GM12878 (cell line): ENCODE data around the gene TMX3.

Source experiments
- EED ChIP-seq: sonication (generic); IDR thresholded peaks from 2 replicates; pipeline ENCODE4 v1.6.1; 2016; ENCODE audit warnings: antibody characterized with exemption, low read depth
- MTA3 ChIP-seq: IDR thresholded peaks from 2 replicates; pipeline ENCODE4 v1.6.1; 2012; ENCODE audit warnings: low read length, inconsistent platforms, borderline replicate concordance
- MYB ChIP-seq: fragments of 150-350 bp; IDR thresholded peaks from 2 replicates; pipeline ENCODE4 v1.6.1; 2014; ENCODE audit warnings: mild to moderate bottlenecking, low read depth, low read length, borderline replicate concordance
- NR2C1 ChIP-seq: fragments of 450-650 bp; IDR thresholded peaks from 2 replicates; pipeline ENCODE4 v1.6.1; 2017; ENCODE audit warnings: antibody characterized with exemption, mild to moderate bottlenecking, moderate library complexity
- POLR2AphosphoS2 ChIP-seq: IDR thresholded peaks from 2 replicates; pipeline ENCODE4 v1.6.1; 2011; ENCODE audit warnings: low read depth, mild to moderate bottlenecking, low read length, improper control_type of control experiment, moderate library complexity
- POLR2AphosphoS5 ChIP-seq: IDR thresholded peaks from 2 replicates; pipeline ENCODE4 v1.6.1; 2011; ENCODE audit warnings: mild to moderate bottlenecking, low read length, inconsistent platforms
- SIN3A ChIP-seq: IDR thresholded peaks from 2 replicates; pipeline ENCODE4 v1.6.1; 2012; ENCODE audit warnings: low read depth, low read length, improper control_type of control experiment
- SMAD1 ChIP-seq: fragments of 450-650 bp; IDR thresholded peaks from 2 replicates; pipeline ENCODE4 v1.6.1; 2018; ENCODE audit warnings: mild to moderate bottlenecking, low read depth; ENCODE audit not compliant: partially characterized antibody
- TF ChIP-seq, protein P1 (sequence below), 3 experiments: IDR thresholded peaks in 2 of 3; conservative IDR thresholded peaks in 1 of 3; 2 replicates each; pipeline ENCODE4 v1.5.1; 2011; ENCODE audit warnings: low read depth in 3 of 3, low read length in 3 of 3, mild to moderate bottlenecking in 3 of 3, control low read depth in 2 of 3, moderate library complexity in 2 of 3, inconsistent platforms in 1 of 3, mixed read lengths in 1 of 3; ENCODE audit not compliant: control insufficient read depth in 2 of 3, insufficient read depth in 1 of 3; ENCODE audit errors: extremely low read depth in 1 of 3
- TF ChIP-seq, protein P2 (sequence below): IDR thresholded peaks from 2 replicates; pipeline ENCODE4 v1.6.1; 2011; ENCODE audit warnings: low read depth, low read length, improper control_type of control experiment, borderline replicate concordance
- TF ChIP-seq, protein P3 (sequence below): IDR thresholded peaks from 2 replicates; pipeline ENCODE4 v1.6.1; 2011; ENCODE audit warnings: borderline replicate concordance, low read depth, mild to moderate bottlenecking, moderate library complexity, mixed read lengths, low read length; ENCODE audit not compliant: insufficient read depth; ENCODE audit errors: extremely low read length

DNA sequence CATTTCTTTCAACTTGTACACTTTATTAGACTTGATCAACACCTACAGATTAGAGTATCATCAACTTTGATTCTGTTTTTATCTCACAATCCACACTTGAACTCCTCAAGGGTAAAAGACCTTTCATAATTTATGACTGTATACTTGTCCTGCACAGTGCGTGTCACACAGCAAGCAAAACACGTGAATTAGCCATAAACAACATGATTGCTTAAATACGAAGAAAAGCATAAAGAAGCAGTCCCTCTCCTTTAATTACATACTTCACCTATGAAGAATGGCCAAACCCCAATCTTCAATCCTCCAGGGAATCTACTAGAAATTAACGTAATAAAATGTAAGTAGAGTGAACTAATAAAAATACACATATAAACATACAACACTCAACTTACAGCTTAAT lies 13.6 kb downstream of the TMX3 start:
- TF ChIP-seq SMAD1, result no peak
- TF ChIP-seq, protein P1, sequence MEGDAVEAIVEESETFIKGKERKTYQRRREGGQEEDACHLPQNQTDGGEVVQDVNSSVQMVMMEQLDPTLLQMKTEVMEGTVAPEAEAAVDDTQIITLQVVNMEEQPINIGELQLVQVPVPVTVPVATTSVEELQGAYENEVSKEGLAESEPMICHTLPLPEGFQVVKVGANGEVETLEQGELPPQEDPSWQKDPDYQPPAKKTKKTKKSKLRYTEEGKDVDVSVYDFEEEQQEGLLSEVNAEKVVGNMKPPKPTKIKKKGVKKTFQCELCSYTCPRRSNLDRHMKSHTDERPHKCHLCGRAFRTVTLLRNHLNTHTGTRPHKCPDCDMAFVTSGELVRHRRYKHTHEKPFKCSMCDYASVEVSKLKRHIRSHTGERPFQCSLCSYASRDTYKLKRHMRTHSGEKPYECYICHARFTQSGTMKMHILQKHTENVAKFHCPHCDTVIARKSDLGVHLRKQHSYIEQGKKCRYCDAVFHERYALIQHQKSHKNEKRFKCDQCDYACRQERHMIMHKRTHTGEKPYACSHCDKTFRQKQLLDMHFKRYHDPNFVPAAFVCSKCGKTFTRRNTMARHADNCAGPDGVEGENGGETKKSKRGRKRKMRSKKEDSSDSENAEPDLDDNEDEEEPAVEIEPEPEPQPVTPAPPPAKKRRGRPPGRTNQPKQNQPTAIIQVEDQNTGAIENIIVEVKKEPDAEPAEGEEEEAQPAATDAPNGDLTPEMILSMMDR (IDR thresholded peaks at IDR 0.05 in 2 of 3, conservative IDR thresholded peaks at IDR 0.05 in 1 of 3; ENCODE audit: control insufficient read depth in 2 of 3, extremely low read depth in 1 of 3, insufficient read depth in 1 of 3, low read depth in 3 of 3, low read length in 3 of 3), result no peak
- TF ChIP-seq, protein P2, sequence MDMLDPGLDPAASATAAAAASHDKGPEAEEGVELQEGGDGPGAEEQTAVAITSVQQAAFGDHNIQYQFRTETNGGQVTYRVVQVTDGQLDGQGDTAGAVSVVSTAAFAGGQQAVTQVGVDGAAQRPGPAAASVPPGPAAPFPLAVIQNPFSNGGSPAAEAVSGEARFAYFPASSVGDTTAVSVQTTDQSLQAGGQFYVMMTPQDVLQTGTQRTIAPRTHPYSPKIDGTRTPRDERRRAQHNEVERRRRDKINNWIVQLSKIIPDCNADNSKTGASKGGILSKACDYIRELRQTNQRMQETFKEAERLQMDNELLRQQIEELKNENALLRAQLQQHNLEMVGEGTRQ, result no peak
- no peak for TF ChIP-seq NR2C1
- no peak for TF ChIP-seq POLR2AphosphoS2
- TF ChIP-seq POLR2AphosphoS5, result no peak
- TF ChIP-seq MYB, result no peak
- TF ChIP-seq, protein P3, sequence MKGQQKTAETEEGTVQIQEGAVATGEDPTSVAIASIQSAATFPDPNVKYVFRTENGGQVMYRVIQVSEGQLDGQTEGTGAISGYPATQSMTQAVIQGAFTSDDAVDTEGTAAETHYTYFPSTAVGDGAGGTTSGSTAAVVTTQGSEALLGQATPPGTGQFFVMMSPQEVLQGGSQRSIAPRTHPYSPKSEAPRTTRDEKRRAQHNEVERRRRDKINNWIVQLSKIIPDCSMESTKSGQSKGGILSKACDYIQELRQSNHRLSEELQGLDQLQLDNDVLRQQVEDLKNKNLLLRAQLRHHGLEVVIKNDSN, result no peak
- TF ChIP-seq EED, result no peak
- no peak for TF ChIP-seq MTA3
- no peak for TF ChIP-seq SIN3A
